HEK293 (cell line): ENCODE results near the gene TRAF5.
A peak's percentile ranks its signal among the peaks of the same experiment; 100 is the strongest.

Source experiments
- CTCF ChIA-PET: fragments of 350-600 bp; formaldehyde crosslinking; extraction: SDS; loops from one replicate; lab custom pipeline; 2021; ENCODE audit warnings: antibody characterized with exemption; lab: Yijun Ruan, JAX
- POLR2A ChIA-PET: fragments of 300-600 bp; formaldehyde crosslinking; extraction: SDS; loops from one replicate; lab custom pipeline; 2020; ENCODE audit warnings: antibody characterized with exemption, inconsistent platforms; lab: Yijun Ruan, JAX
- H3K27ac ChIP-seq: fragments of 200-500 bp; sonication (Bioruptor generic); 2 replicates; pipeline ENCODE4 v1.5.1; 2014; ENCODE audit warnings: low read depth, low read length, control low read depth, inconsistent platforms; ENCODE audit errors: extremely low read depth
- H3K36me3 ChIP-seq, 2 experiments: fragments of 200-500 bp in 1 of 2; sonication (Bioruptor generic) in 1 of 2; 1 replicate in 1 of 2; 2 replicates in 1 of 2; pipeline ENCODE4 v1.5.1; 2014 to 2017; ENCODE audit warnings: inconsistent platforms in 2 of 2, low read length in 2 of 2; ENCODE audit not compliant: control insufficient read depth in 2 of 2, insufficient read depth in 1 of 2
- H3K4me1 ChIP-seq: fragments of 200-500 bp; sonication (Bioruptor generic); 2 replicates; pipeline ENCODE4 v1.5.1; 2014; ENCODE audit warnings: mild to moderate bottlenecking, low read length, inconsistent platforms; ENCODE audit not compliant: control insufficient read depth, insufficient read depth
- H3K4me3 ChIP-seq: 2 replicates; pipeline ENCODE4 v1.5.1; 2011; ENCODE audit warnings: low read depth, mild to moderate bottlenecking, control low read depth, low read length, moderate library complexity
- H3K9me3 ChIP-seq: fragments of 200-500 bp; sonication (Bioruptor generic); 2 replicates; pipeline ENCODE4 v1.5.1; 2014; ENCODE audit warnings: low read depth, low read length, inconsistent platforms; ENCODE audit not compliant: control insufficient read depth, insufficient read depth
- BCL11A ChIP-seq: fragments of 450-650 bp; formaldehyde crosslinking; IDR thresholded peaks from 2 replicates; pipeline ENCODE4 v1.5.1; 2016; ENCODE audit warnings: low read depth, missing biosample characterization, missing genetic modification characterization
- TCF7L2 ChIP-seq: IDR thresholded peaks from 2 replicates; pipeline ENCODE4 v1.6.1; 2011; ENCODE audit warnings: low read depth, mild to moderate bottlenecking, inconsistent platforms, low read length, moderate library complexity, borderline replicate concordance
- ZNF146 ChIP-seq: fragments of 450-650 bp; formaldehyde crosslinking; IDR thresholded peaks from 2 replicates; pipeline ENCODE4 v1.5.1; 2016; ENCODE audit warnings: missing biosample characterization, missing genetic modification characterization
- ZNF175 ChIP-seq: fragments of 450-650 bp; formaldehyde crosslinking; IDR thresholded peaks from 2 replicates; pipeline ENCODE4 v1.5.1; 2016; ENCODE audit warnings: missing biosample characterization, missing genetic modification characterization
- ZNF341 ChIP-seq: fragments of 450-650 bp; formaldehyde crosslinking; IDR thresholded peaks from 2 replicates; pipeline ENCODE4; 2016; ENCODE audit warnings: low read depth, missing biosample characterization, missing genetic modification characterization
- ZNF48 ChIP-seq: fragments of 450-650 bp; formaldehyde crosslinking; IDR thresholded peaks from 2 replicates; pipeline ENCODE4 v1.5.1; 2016; ENCODE audit warnings: missing biosample characterization, missing genetic modification characterization
- ZNF548 ChIP-seq: fragments of 450-650 bp; formaldehyde crosslinking; IDR thresholded peaks from 2 replicates; pipeline ENCODE4 v1.5.1; 2016; ENCODE audit warnings: missing biosample characterization, missing genetic modification characterization
- ZNF660 ChIP-seq: fragments of 450-650 bp; IDR thresholded peaks from 2 replicates; pipeline ENCODE4 v1.5.1; 2018; ENCODE audit warnings: missing biosample characterization, mild to moderate bottlenecking, missing genetic modification characterization
- ZNF701 ChIP-seq: fragments of 450-650 bp; formaldehyde crosslinking; IDR thresholded peaks from 2 replicates; pipeline ENCODE4 v1.5.1; 2016; ENCODE audit warnings: missing biosample characterization, missing genetic modification characterization
- TF ChIP-seq, protein P1 (sequence below): fragments of 450-650 bp; formaldehyde crosslinking; IDR thresholded peaks from 2 replicates; pipeline ENCODE4 v1.5.1; 2016; ENCODE audit warnings: missing biosample characterization, missing genetic modification characterization
- TF ChIP-seq, protein P2 (sequence below): fragments of 450-650 bp; formaldehyde crosslinking; IDR thresholded peaks from 2 replicates; pipeline ENCODE4 v1.5.1; 2017; ENCODE audit warnings: missing biosample characterization, missing genetic modification characterization
- TF ChIP-seq, protein P3 (sequence below): fragments of 450-650 bp; formaldehyde crosslinking; IDR thresholded peaks from 2 replicates; pipeline ENCODE4 v1.5.1; 2016; ENCODE audit warnings: missing biosample characterization, missing genetic modification characterization
- TF ChIP-seq, protein P4 (sequence below): fragments of 450-650 bp; formaldehyde crosslinking; IDR thresholded peaks from 2 replicates; pipeline ENCODE4 v1.5.1; 2016; ENCODE audit warnings: missing biosample characterization, missing genetic modification characterization
- TF ChIP-seq, protein P5 (sequence below): fragments of 450-650 bp; formaldehyde crosslinking; IDR thresholded peaks from 2 replicates; pipeline ENCODE4 v1.5.1; 2016; ENCODE audit warnings: missing biosample characterization, missing genetic modification characterization
- TF ChIP-seq, protein P6 (sequence below): fragments of 450-650 bp; formaldehyde crosslinking; IDR thresholded peaks from 2 replicates; pipeline ENCODE4 v1.5.1; 2017; ENCODE audit warnings: missing biosample characterization, missing genetic modification characterization

Gene TRAF5

DNA sequence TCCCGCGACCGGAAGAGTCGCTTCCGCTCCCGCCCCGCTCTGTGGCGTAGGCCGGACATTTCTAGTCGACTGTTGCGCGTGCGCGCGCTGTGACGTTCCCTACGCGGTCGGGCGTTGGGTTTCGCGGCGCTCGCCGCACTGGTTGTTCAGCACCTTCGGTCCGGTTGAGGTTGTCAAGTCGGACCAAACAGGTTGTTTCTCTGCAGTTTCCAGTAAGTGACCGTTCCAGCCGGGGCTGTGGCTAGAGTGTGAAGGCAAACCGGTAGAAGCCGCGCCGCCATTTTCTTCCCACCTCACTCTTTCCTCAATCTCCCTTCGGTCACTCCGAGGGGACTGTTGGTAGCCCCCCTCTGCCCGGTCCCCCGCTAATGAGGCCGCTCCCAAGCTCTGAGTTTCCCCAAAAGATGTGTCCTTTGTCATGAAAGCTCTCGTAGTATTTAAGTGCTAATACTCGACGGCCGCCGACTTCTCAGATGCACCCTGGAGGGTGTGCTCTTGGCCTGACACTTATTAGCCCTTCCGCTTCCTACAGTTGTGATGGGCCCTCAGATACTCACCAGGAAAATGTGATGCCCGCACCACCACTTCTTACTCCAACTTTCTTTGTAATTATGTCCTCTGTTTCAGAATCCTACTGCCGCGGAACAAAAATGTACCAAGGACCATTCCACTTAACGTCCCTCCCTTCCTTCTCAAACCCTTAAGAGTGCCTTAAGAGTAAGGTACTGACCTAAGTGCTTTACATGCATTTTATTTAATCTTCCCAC lies 56.3 kb downstream of the TRAF5 start (continued):
- TF ChIP-seq, protein P1, sequence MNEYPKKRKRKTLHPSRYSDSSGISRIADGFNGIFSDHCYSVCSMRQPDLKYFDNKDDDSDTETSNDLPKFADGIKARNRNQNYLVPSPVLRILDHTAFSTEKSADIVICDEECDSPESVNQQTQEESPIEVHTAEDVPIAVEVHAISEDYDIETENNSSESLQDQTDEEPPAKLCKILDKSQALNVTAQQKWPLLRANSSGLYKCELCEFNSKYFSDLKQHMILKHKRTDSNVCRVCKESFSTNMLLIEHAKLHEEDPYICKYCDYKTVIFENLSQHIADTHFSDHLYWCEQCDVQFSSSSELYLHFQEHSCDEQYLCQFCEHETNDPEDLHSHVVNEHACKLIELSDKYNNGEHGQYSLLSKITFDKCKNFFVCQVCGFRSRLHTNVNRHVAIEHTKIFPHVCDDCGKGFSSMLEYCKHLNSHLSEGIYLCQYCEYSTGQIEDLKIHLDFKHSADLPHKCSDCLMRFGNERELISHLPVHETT (tag by site-specific recombination) = no peak
- TF ChIP-seq ZNF341 (tag by site-specific recombination) (0 out of 2 replicates have a peak, but pooled peaks have one; percentile 17), ZNF701 (no peak), TCF7L2 (no peak), ZNF660 (tag by site-specific recombination) (peak; percentile 83; the same call in 1 of the 2 replicates), ZNF175 (tag by site-specific recombination) (no peak), ZNF48 (tag by site-specific recombination) (no peak)
- TF ChIP-seq, protein P2, sequence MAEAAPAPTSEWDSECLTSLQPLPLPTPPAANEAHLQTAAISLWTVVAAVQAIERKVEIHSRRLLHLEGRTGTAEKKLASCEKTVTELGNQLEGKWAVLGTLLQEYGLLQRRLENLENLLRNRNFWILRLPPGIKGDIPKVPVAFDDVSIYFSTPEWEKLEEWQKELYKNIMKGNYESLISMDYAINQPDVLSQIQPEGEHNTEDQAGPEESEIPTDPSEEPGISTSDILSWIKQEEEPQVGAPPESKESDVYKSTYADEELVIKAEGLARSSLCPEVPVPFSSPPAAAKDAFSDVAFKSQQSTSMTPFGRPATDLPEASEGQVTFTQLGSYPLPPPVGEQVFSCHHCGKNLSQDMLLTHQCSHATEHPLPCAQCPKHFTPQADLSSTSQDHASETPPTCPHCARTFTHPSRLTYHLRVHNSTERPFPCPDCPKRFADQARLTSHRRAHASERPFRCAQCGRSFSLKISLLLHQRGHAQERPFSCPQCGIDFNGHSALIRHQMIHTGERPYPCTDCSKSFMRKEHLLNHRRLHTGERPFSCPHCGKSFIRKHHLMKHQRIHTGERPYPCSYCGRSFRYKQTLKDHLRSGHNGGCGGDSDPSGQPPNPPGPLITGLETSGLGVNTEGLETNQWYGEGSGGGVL (tag by site-specific recombination) = peak; percentile 55
- TF ChIP-seq, protein P3, sequence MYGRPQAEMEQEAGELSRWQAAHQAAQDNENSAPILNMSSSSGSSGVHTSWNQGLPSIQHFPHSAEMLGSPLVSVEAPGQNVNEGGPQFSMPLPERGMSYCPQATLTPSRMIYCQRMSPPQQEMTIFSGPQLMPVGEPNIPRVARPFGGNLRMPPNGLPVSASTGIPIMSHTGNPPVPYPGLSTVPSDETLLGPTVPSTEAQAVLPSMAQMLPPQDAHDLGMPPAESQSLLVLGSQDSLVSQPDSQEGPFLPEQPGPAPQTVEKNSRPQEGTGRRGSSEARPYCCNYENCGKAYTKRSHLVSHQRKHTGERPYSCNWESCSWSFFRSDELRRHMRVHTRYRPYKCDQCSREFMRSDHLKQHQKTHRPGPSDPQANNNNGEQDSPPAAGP (tag by site-specific recombination) = no peak
- TF ChIP-seq, all 188 proteins: peak for 45

DNA sequence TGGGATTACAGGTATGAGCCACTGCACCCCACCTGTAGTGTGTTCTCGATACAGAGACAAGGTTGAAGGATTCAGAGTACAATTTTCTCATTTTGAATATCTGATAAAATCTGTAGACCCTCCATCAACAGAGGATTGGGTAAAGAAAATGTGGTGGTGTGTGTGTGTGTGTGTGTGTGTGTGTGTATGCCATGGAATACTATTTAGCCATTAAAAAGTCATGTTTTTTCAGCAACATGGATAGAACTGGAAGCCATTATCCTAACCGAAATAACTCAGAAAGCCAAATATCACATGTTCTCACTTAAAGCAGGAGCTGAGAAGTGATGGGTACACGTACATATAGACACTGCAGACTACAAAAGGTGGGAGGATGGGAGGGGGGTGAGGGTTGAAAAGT lies 57.9 kb downstream of the TRAF5 start:
- no peak overlapping the region for H3K27ac ChIP-seq
- no peaks in the 10 kb centered on the region for H3K4me1 ChIP-seq
- H3K4me3 ChIP-seq = no peak overlapping the region
- no peaks in the 10 kb centered on the region for H3K9me3 ChIP-seq
- CTCF ChIA-PET = no interaction called here
- H3K36me3 ChIP-seq = no peaks in the 10 kb centered on the region
- POLR2A ChIA-PET = no interaction called here
- TF ChIP-seq, protein P4, sequence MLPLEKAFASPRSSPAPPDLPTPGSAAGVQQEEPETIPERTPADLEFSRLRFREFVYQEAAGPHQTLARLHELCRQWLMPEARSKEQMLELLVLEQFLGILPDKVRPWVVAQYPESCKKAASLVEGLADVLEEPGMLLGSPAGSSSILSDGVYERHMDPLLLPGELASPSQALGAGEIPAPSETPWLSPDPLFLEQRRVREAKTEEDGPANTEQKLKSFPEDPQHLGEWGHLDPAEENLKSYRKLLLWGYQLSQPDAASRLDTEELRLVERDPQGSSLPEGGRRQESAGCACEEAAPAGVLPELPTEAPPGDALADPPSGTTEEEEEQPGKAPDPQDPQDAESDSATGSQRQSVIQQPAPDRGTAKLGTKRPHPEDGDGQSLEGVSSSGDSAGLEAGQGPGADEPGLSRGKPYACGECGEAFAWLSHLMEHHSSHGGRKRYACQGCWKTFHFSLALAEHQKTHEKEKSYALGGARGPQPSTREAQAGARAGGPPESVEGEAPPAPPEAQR = no peak
- TF ChIP-seq, protein P5, sequence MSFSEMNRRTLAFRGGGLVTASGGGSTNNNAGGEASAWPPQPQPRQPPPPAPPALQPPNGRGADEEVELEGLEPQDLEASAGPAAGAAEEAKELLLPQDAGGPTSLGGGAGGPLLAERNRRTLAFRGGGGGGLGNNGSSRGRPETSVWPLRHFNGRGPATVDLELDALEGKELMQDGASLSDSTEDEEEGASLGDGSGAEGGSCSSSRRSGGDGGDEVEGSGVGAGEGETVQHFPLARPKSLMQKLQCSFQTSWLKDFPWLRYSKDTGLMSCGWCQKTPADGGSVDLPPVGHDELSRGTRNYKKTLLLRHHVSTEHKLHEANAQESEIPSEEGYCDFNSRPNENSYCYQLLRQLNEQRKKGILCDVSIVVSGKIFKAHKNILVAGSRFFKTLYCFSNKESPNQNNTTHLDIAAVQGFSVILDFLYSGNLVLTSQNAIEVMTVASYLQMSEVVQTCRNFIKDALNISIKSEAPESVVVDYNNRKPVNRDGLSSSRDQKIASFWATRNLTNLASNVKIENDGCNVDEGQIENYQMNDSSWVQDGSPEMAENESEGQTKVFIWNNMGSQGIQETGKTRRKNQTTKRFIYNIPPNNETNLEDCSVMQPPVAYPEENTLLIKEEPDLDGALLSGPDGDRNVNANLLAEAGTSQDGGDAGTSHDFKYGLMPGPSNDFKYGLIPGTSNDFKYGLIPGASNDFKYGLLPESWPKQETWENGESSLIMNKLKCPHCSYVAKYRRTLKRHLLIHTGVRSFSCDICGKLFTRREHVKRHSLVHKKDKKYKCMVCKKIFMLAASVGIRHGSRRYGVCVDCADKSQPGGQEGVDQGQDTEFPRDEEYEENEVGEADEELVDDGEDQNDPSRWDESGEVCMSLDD (tag by site-specific recombination) = no peak
- TF ChIP-seq, protein P6, sequence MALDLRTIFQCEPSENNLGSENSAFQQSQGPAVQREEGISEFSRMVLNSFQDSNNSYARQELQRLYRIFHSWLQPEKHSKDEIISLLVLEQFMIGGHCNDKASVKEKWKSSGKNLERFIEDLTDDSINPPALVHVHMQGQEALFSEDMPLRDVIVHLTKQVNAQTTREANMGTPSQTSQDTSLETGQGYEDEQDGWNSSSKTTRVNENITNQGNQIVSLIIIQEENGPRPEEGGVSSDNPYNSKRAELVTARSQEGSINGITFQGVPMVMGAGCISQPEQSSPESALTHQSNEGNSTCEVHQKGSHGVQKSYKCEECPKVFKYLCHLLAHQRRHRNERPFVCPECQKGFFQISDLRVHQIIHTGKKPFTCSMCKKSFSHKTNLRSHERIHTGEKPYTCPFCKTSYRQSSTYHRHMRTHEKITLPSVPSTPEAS (tag by site-specific recombination) = peak; percentile 51; the same call in 1 of the 2 replicates
- TF ChIP-seq BCL11A (tag by site-specific recombination) = no peak
- TF ChIP-seq ZNF48 (tag by site-specific recombination) = no peak
- peak; percentile 89 for TF ChIP-seq ZNF146 (tag by site-specific recombination)
- no peak for TF ChIP-seq ZNF548
